Endothelial cell of umbilical vein (primary cell): ENCODE data around the gene LRRC34. TPM values are rescaled to one million over a fixed set of nuclear protein-coding genes. Genes with fewer than 3 reads are reported as not detected.

Source experiments
- BruUV-seq: library from RNA; stranded (reverse); fragments of 400-500 nt; replicated peaks from 2 replicates; lab custom pipeline; 2021; lab: Mats Ljungman, UMichigan
- CTCF ChIA-PET: fragments of 300-600, 350-600 bp; sonication (Branson Sonifier 250); formaldehyde crosslinking; loops from one replicate; lab custom pipeline; 2021; ENCODE audit warnings: antibody characterized with exemption, inconsistent platforms; lab: Charles Lee
- POLR2A ChIA-PET: fragments of 300-600, 350-600 bp; sonication (Branson Sonifier 250); formaldehyde crosslinking; loops from one replicate; lab custom pipeline; 2021; ENCODE audit warnings: antibody characterized with exemption, inconsistent platforms; lab: Charles Lee
- DNase-seq: peaks from one replicate; pipeline ENCODE4 v3.0.0-alpha.2; 2011; ENCODE audit warnings: low read depth, low spot score
- FAIRE-seq: peaks from 2 replicates; lab custom pipeline; 2011; peaks lifted over from hg19 to GRCh38; lab: Jason Lieb, UNC
- H2AFZ ChIP-seq: 2 replicates; pipeline ENCODE4 v1.6.0; 2012; ENCODE audit warnings: low read depth, low read length, control low read depth, inconsistent platforms
- H3K27ac ChIP-seq: 2 replicates; pipeline ENCODE4 v1.5.1; 2011; ENCODE audit warnings: low read depth, mild to moderate bottlenecking, control low read depth, low read length, moderate library complexity; ENCODE audit not compliant: insufficient read depth
- H3K27me3 ChIP-seq, 2 experiments: 2 replicates each; pipeline versions ENCODE4 v1.6.0 to v1.6.1; 2011; ENCODE audit warnings: low read length in 2 of 2, mixed read lengths in 1 of 2; ENCODE audit not compliant: control insufficient read depth in 2 of 2, insufficient read depth in 2 of 2
- H3K36me3 ChIP-seq, 2 experiments: 2 replicates in 1 of 2; 3 replicates in 1 of 2; pipeline ENCODE4 v1.5.1; 2011; ENCODE audit warnings: low read length in 2 of 2, mild to moderate bottlenecking in 1 of 2, moderate library complexity in 1 of 2; ENCODE audit not compliant: control insufficient read depth in 2 of 2, insufficient read depth in 2 of 2; ENCODE audit errors: extremely low read depth in 1 of 2
- H3K4me1 ChIP-seq: 3 replicates; pipeline ENCODE4 v1.5.1; 2011; ENCODE audit warnings: mild to moderate bottlenecking, low read length; ENCODE audit not compliant: control insufficient read depth, insufficient read depth; ENCODE audit errors: extremely low read depth
- H3K4me2 ChIP-seq: 2 replicates; pipeline ENCODE4 v1.6.1; 2011; ENCODE audit warnings: low read length, control low read depth, mixed read lengths; ENCODE audit not compliant: insufficient read depth
- H3K4me3 ChIP-seq, 3 experiments: fragments of 200-600 bp in 1 of 3; sonication (generic), shearing (Covaris generic) in 1 of 3; replicated peaks in 1 of 3; 2 replicates each; pipeline ENCODE4 v1.5.1; 2011 to 2016; ENCODE audit warnings: control low read depth in 3 of 3, low read length in 3 of 3, mild to moderate bottlenecking in 2 of 3, inconsistent platforms in 1 of 3, low read depth in 1 of 3, moderate library complexity in 1 of 3; ENCODE audit not compliant: insufficient read depth in 1 of 3
- H3K79me2 ChIP-seq: 2 replicates; pipeline ENCODE4 v1.6.0; 2012; ENCODE audit warnings: low read length, inconsistent platforms; ENCODE audit not compliant: control insufficient read depth, insufficient read depth
- H3K9ac ChIP-seq: replicated peaks from 2 replicates; pipeline ENCODE3; 2011; ENCODE audit warnings: low read length, control low read depth; ENCODE audit not compliant: insufficient read depth; ENCODE audit errors: extremely low read depth
- H3K9me1 ChIP-seq: replicated peaks from 3 replicates; pipeline ENCODE4 v1.6.0; 2011; ENCODE audit warnings: mild to moderate bottlenecking, low read length; ENCODE audit not compliant: control insufficient read depth, insufficient read depth; ENCODE audit errors: extremely low read depth
- H3K9me3 ChIP-seq: replicated peaks from 2 replicates; pipeline ENCODE4 v1.5.1; 2012; ENCODE audit warnings: low read length, inconsistent platforms; ENCODE audit not compliant: control insufficient read depth, insufficient read depth
- H4K20me1 ChIP-seq: replicated peaks from 2 replicates; pipeline ENCODE3; 2011; ENCODE audit warnings: mild to moderate bottlenecking, low read length; ENCODE audit not compliant: control insufficient read depth, insufficient read depth; ENCODE audit errors: extremely low read depth
- EZH2 ChIP-seq: IDR thresholded peaks from 2 replicates; pipeline ENCODE4 v1.6.1; 2012; ENCODE audit warnings: borderline replicate concordance, low read depth, mild to moderate bottlenecking, moderate library complexity, low read length, inconsistent platforms; ENCODE audit not compliant: severe bottlenecking
- FOS ChIP-seq: IDR thresholded peaks from 2 replicates; pipeline ENCODE4 v1.6.1; 2011; ENCODE audit warnings: mild to moderate bottlenecking, low read length, moderate library complexity, borderline replicate concordance; ENCODE audit not compliant: insufficient read depth
- GATA2 ChIP-seq: IDR thresholded peaks from 2 replicates; pipeline ENCODE4 v1.7.0; 2011; ENCODE audit warnings: low read depth, mild to moderate bottlenecking, moderate library complexity, mixed read lengths, low read length; ENCODE audit not compliant: insufficient read length, insufficient read depth
- JUN ChIP-seq: IDR thresholded peaks from 2 replicates; pipeline ENCODE4 v1.6.1; 2011; ENCODE audit warnings: borderline replicate concordance, low read depth; ENCODE audit not compliant: insufficient read length, insufficient read depth
- MYC ChIP-seq: IDR thresholded peaks from one replicate; pipeline ENCODE4 v1.6.1; 2011; ENCODE audit warnings: mild to moderate bottlenecking, low read depth, low read length
- POLR2A ChIP-seq: IDR thresholded peaks from 2 replicates; pipeline ENCODE4 v1.6.1; 2012; ENCODE audit warnings: low read depth, mild to moderate bottlenecking, control low read depth, low read length
- POLR2AphosphoS5 ChIP-seq: IDR thresholded peaks from 2 replicates; pipeline ENCODE4 v1.6.1; 2012; ENCODE audit warnings: low read depth, mild to moderate bottlenecking, control low read depth, low read length, moderate library complexity; ENCODE audit not compliant: insufficient read depth
- dilution Hi-C: fragments of 300-500 bp; cut with MboI; formaldehyde crosslinking; loops from one replicate; pipeline ENCODE4 v1.15.0; 2019; ENCODE audit warnings: low sequenced_read_pairs; ENCODE audit not compliant: extremely low pct_ligation_motif_present
- intact Hi-C: fragments of 100-400 bp; cut with micrococcal nuclease; formaldehyde crosslinking; loops from one replicate; pipeline ENCODE4 v1.10.0; 2022
- polyA plus RNA-seq, 4 experiments: library from polyadenylated mRNA; depleted of rRNA in 3 of 4; stranded (reverse) in 3 of 4; unstranded in 1 of 4; fragments of >200 nt; gene quantifications; 2 replicates each; pipeline versions ENCODE4 v1.2.1 to v1.2.3, GENCODE V29; 2011 to 2012; ENCODE audit warnings: missing spikeins in 1 of 4
- total RNA-seq: library from RNA; stranded (reverse); gene quantifications from 2 replicates; pipeline ENCODE4 v1.2.3, GENCODE V29; 2021
- TF ChIP-seq, protein P1 (sequence below): IDR thresholded peaks from 2 replicates; pipeline ENCODE4 v1.6.1; 2011; ENCODE audit not compliant: insufficient read depth, insufficient read length
- TF ChIP-seq, protein P2 (sequence below), 2 donors: IDR thresholded peaks; 1 replicate in 1 of 2; 2 replicates in 1 of 2; pipeline ENCODE4 v1.5.1; 2011; ENCODE audit warnings: low read length in 2 of 2, mild to moderate bottlenecking in 2 of 2, moderate library complexity in 2 of 2, control low read depth in 1 of 2, inconsistent platforms in 1 of 2, low read depth in 1 of 2; ENCODE audit not compliant: insufficient read depth in 1 of 2; ENCODE audit errors: extremely low read depth in 1 of 2

LRRC34 gene
- total and polyA plus RNA-seq, 2 donors (not counting 3 experiments of a cell fraction or from before 2014, with no cell fraction given): 0.72 to 2.5 TPM

- POLR2A ChIA-PET: no interaction called here
- Histone ChIP-seq H3K79me2 (no peaks in the 10 kb centered on the region), H3K9ac (no peak overlapping the region), H3K4me2 (no peak overlapping the region), H3K27me3 (no peaks in the 10 kb centered on the region), H2AFZ (no peak overlapping the region), H4K20me1 (no peaks in the 10 kb centered on the region), H3K9me1 (no peaks in the 10 kb centered on the region), H3K36me3 (no peaks in the 10 kb centered on the region), H3K4me3 (no peak overlapping the region), H3K9me3 (no peaks in the 10 kb centered on the region), H3K4me1 (peaks cover 10% of the 10 kb centered on the region), H3K27ac (no peak overlapping the region)
- CTCF ChIA-PET: interaction anchor here (0.7 to 1.4 kb wide), 3 partner anchors 11 to 18 kb away, joined by 3 to 4 read pairs (median 3); no protein-coding TSS in a partner anchor
- FAIRE-seq (no peak), DNase-seq (no peak)
- TF ChIP-seq FOS (no peak), JUN (no peak), EZH2 (no peak), GATA2 (no peak)
- TF ChIP-seq, protein P1, sequence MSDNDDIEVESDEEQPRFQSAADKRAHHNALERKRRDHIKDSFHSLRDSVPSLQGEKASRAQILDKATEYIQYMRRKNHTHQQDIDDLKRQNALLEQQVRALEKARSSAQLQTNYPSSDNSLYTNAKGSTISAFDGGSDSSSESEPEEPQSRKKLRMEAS: no peak
- dilution Hi-C loops: no loop called here
- intact Hi-C loops: no loop called here
- BruUV-seq: no TSS peak
Observed at GRCh38 chr3:169827712-169828111, 15.0 kb upstream of the LRRC34 start.

DNA sequence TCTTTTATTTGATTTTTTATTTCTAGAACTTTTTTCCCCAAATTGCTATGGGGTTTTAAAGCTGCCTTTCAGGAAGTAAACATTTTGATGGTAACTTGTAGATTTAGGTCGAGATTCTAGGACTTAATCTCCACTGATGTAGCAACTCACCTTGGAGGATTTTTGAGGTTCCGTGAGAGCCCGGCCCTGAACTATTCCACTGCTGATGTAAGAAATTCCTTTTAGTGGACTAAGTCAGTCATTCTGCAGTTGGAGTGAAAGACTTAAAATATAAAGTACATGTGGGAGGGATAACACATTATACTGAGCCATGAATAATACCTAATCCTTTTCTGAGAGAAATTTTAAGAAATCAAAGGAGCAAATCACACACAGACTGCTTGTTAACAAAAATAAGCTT is 12.6 kb upstream of the LRRC34 start:
- Histone ChIP-seq H3K36me3 (no peaks in the 10 kb centered on the region), H3K27ac (no peak overlapping the region), H3K27me3 (peaks cover 0 to 2% of the 10 kb centered on the region in 2 experiments), H4K20me1 (no peaks in the 10 kb centered on the region), H3K4me3 (no peak overlapping the region), H3K4me2 (no peak overlapping the region), H3K79me2 (no peaks in the 10 kb centered on the region), H3K9ac (no peak overlapping the region), H2AFZ (no peak overlapping the region), H3K9me1 (no peaks in the 10 kb centered on the region), H3K4me1 (peaks cover 10% of the 10 kb centered on the region), H3K9me3 (no peaks in the 10 kb centered on the region)
- dilution Hi-C loops: no loop called here
- CTCF ChIA-PET: interaction anchor here (0.7 to 1.3 kb wide), 2 partner anchors 14 to 15 kb away, joined by 3 read pairs; no protein-coding TSS in a partner anchor
- POLR2A ChIA-PET: no interaction called here
- FAIRE-seq (no peak), DNase-seq (no peak)
- intact Hi-C loops: no loop called here
- no peak for TF ChIP-seq GATA2
- TF ChIP-seq, protein P1: no peak
- TF ChIP-seq FOS: no peak
- TF ChIP-seq MYC: no peak
- no peak for TF ChIP-seq POLR2AphosphoS5
- no peak for TF ChIP-seq EZH2
- TF ChIP-seq POLR2A: no peak
- TF ChIP-seq, protein P2, sequence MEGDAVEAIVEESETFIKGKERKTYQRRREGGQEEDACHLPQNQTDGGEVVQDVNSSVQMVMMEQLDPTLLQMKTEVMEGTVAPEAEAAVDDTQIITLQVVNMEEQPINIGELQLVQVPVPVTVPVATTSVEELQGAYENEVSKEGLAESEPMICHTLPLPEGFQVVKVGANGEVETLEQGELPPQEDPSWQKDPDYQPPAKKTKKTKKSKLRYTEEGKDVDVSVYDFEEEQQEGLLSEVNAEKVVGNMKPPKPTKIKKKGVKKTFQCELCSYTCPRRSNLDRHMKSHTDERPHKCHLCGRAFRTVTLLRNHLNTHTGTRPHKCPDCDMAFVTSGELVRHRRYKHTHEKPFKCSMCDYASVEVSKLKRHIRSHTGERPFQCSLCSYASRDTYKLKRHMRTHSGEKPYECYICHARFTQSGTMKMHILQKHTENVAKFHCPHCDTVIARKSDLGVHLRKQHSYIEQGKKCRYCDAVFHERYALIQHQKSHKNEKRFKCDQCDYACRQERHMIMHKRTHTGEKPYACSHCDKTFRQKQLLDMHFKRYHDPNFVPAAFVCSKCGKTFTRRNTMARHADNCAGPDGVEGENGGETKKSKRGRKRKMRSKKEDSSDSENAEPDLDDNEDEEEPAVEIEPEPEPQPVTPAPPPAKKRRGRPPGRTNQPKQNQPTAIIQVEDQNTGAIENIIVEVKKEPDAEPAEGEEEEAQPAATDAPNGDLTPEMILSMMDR (IDR thresholded peaks at IDR 0.05; ENCODE audit: extremely low read depth in 1 of 2, insufficient read depth in 1 of 2, low read depth in 1 of 2, low read length in 2 of 2): no peak
- TF ChIP-seq JUN: no peak
- BruUV-seq: no TSS peak
